HepG2 (cell line): ENCODE results near the gene MIDN. TPM values are rescaled to one million over a fixed set of nuclear protein-coding genes. Genes with fewer than 3 reads are reported as not detected.

Experiments
- DR1 ChIP-seq: sonication (generic); formaldehyde crosslinking; IDR thresholded peaks from 2 replicates; pipeline ENCODE4 v1.8.0; 2021; ENCODE audit warnings: mild to moderate bottlenecking, missing genetic modification reagents, inconsistent platforms
- FOSL2 ChIP-seq: sonication (generic); formaldehyde crosslinking; IDR thresholded peaks from 2 replicates; pipeline ENCODE4 v1.4.0; 2020; ENCODE audit warnings: missing genetic modification reagents
- HMG20B ChIP-seq: conservative IDR thresholded peaks from 2 replicates; pipeline ENCODE4 v1.6.1; 2016; ENCODE audit warnings: missing genetic modification reagents, missing compliant biosample characterization
- KLF15 ChIP-seq: sonication (generic); formaldehyde crosslinking; IDR thresholded peaks from 2 replicates; pipeline ENCODE4 v1.8.1; 2023; ENCODE audit warnings: borderline replicate concordance, mild to moderate bottlenecking, inconsistent platforms, missing genetic modification reagents, mixed read lengths
- MEIS2 ChIP-seq: sonication (generic); formaldehyde crosslinking; IDR thresholded peaks from 2 replicates; pipeline ENCODE4 v1.9.0; 2021; ENCODE audit warnings: mild to moderate bottlenecking, missing genetic modification reagents
- NR2C2 ChIP-seq: sonication (generic); formaldehyde crosslinking; IDR thresholded peaks from 2 replicates; pipeline ENCODE4 v1.4.0; 2020; ENCODE audit warnings: missing genetic modification reagents, mild to moderate bottlenecking, moderate library complexity, borderline replicate concordance
- SALL2 ChIP-seq: sonication (generic); formaldehyde crosslinking; IDR thresholded peaks from 2 replicates; pipeline ENCODE4 v1.8.1; 2023; ENCODE audit warnings: mild to moderate bottlenecking, missing genetic modification reagents, inconsistent platforms
- U2AF1 ChIP-seq: fragments of 200-400 bp; formaldehyde crosslinking; optimal IDR thresholded peaks from 2 replicates; pipeline ENCODE3; 2017; ENCODE audit warnings: mild to moderate bottlenecking, low read depth, low read length
- ZBTB3 ChIP-seq: sonication (generic); formaldehyde crosslinking; IDR thresholded peaks from 2 replicates; pipeline ENCODE4 v1.4.0; 2020; ENCODE audit warnings: low read depth, mild to moderate bottlenecking, moderate library complexity, missing genetic modification reagents, borderline replicate concordance
- ZNF709 ChIP-seq: sonication (generic); formaldehyde crosslinking; IDR thresholded peaks from 2 replicates; pipeline ENCODE4 v1.5.0; 2020; ENCODE audit warnings: mild to moderate bottlenecking, missing genetic modification reagents
- polyA plus RNA-seq, 8 experiments: library from polyadenylated mRNA; depleted of rRNA in 3 of 8; stranded (reverse) in 7 of 8; unstranded in 1 of 8; fragments of >200 nt; fragmentation: Illumina TruSeq in 4 of 8; extraction: Trizol in 4 of 8; gene quantifications; 2 replicates each; pipeline versions ENCODE4 v1.2.1 to v1.2.3, GENCODE V29; 2011 to 2016; ENCODE audit warnings: low read depth in 4 of 8, missing spikeins in 1 of 8, mixed read lengths in 1 of 8; ENCODE audit not compliant: insufficient read depth in 1 of 8
- total RNA-seq, 5 experiments: library from RNA; depleted of rRNA; stranded (reverse); fragments of >200 nt; fragmentation: Illumina TruSeq; extraction: Trizol; gene quantifications; 2 replicates each; pipeline ENCODE4 v1.2.3, GENCODE V29; 2016; ENCODE audit warnings: low read depth in 1 of 5
- TF ChIP-seq, protein P1 (sequence below): fragments of 450-650 bp; IDR thresholded peaks from 2 replicates; pipeline ENCODE4 v1.6.1; 2017; ENCODE audit warnings: mild to moderate bottlenecking
- TF ChIP-seq, protein P2 (sequence below): sonication (generic); formaldehyde crosslinking; IDR thresholded peaks from 2 replicates; pipeline ENCODE4 v1.5.1; 2020; ENCODE audit warnings: missing genetic modification reagents, mild to moderate bottlenecking, borderline replicate concordance
- TF ChIP-seq, protein P3 (sequence below): sonication (generic); formaldehyde crosslinking; IDR thresholded peaks from 2 replicates; pipeline ENCODE4 v1.5.1; 2020; ENCODE audit warnings: mild to moderate bottlenecking, missing genetic modification reagents, moderate library complexity
- TF ChIP-seq, protein P4 (sequence below): IDR thresholded peaks from 2 replicates; pipeline ENCODE4 v1.6.1; 2018; ENCODE audit warnings: missing genetic modification reagents, mild to moderate bottlenecking, missing compliant biosample characterization

MIDN gene
- total and polyA plus RNA-seq, 2 of the 13 experiments (the other 11 are each of a cell fraction or from before 2014, with no cell fraction given): 8.4 to 18.0 TPM

DNA sequence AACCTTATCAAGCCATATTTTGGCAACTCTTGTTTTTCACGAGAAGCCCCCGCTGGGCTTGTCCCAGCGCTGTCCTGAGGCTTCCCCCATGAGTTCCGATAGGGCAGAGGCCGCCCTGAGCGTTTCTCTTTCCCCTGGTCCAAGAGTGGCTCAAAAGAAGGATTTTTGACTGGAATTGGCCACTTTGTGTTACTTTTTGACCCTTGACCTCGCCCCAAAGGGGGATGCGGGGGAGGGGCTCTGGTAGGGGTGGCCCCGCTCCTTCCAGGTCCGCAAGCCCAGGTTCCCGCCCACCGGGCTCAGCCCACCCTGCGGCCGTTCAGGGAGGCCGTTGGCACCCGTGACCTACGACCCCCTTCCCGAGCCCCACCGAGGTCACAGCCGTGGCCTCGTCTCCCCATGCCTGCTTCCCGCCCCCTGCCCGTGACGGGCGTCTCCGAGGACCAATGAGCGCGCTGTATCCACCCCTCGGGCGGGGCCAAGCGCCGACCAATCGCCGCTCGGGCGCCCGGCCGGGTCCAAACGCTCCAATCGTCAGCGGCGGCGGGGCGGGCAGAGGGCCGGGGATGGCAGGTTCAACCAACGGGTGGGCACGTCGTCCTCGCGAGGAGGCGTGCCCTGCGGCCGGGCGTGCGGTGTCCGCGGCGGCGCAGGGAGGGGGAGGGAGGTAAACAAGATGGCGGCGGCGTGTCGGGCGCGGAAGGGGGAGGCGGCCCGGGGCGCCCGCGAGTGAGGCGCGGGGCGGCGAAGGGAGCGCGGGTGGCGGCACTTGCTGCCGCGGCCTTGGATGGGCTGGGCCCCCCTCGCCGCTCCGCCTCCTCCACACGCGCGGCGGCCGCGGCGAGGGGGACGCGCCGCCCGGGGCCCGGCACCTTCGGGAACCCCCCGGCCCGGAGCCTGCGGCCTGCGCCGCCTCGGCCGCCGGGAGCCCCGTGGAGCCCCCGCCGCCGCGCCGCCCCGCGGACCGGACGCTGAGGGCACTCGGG lies 43.0 kb upstream of the MIDN start, which contains the start of gene STK11 (continued):
- TF ChIP-seq, protein P1, sequence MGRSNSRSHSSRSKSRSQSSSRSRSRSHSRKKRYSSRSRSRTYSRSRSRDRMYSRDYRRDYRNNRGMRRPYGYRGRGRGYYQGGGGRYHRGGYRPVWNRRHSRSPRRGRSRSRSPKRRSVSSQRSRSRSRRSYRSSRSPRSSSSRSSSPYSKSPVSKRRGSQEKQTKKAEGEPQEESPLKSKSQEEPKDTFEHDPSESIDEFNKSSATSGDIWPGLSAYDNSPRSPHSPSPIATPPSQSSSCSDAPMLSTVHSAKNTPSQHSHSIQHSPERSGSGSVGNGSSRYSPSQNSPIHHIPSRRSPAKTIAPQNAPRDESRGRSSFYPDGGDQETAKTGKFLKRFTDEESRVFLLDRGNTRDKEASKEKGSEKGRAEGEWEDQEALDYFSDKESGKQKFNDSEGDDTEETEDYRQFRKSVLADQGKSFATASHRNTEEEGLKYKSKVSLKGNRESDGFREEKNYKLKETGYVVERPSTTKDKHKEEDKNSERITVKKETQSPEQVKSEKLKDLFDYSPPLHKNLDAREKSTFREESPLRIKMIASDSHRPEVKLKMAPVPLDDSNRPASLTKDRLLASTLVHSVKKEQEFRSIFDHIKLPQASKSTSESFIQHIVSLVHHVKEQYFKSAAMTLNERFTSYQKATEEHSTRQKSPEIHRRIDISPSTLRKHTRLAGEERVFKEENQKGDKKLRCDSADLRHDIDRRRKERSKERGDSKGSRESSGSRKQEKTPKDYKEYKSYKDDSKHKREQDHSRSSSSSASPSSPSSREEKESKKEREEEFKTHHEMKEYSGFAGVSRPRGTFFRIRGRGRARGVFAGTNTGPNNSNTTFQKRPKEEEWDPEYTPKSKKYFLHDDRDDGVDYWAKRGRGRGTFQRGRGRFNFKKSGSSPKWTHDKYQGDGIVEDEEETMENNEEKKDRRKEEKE: no peak
- no peak for TF ChIP-seq KLF15 (CRISPR knock-in tag)
- TF ChIP-seq, protein P2, sequence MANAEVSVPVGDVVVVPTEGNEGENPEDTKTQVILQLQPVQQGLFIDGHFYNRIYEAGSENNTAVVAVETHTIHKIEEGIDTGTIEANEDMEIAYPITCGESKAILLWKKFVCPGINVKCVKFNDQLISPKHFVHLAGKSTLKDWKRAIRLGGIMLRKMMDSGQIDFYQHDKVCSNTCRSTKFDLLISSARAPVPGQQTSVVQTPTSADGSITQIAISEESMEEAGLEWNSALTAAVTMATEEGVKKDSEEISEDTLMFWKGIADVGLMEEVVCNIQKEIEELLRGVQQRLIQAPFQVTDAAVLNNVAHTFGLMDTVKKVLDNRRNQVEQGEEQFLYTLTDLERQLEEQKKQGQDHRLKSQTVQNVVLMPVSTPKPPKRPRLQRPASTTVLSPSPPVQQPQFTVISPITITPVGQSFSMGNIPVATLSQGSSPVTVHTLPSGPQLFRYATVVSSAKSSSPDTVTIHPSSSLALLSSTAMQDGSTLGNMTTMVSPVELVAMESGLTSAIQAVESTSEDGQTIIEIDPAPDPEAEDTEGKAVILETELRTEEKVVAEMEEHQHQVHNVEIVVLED (CRISPR knock-in tag): peak; percentile 97
- no peak for TF ChIP-seq FOSL2
- TF ChIP-seq HMG20B (CRISPR knock-in tag): 0 out of 2 replicates have a peak, but pooled peaks have one; percentile 30
- no peak for TF ChIP-seq U2AF1
- TF ChIP-seq, protein P3, sequence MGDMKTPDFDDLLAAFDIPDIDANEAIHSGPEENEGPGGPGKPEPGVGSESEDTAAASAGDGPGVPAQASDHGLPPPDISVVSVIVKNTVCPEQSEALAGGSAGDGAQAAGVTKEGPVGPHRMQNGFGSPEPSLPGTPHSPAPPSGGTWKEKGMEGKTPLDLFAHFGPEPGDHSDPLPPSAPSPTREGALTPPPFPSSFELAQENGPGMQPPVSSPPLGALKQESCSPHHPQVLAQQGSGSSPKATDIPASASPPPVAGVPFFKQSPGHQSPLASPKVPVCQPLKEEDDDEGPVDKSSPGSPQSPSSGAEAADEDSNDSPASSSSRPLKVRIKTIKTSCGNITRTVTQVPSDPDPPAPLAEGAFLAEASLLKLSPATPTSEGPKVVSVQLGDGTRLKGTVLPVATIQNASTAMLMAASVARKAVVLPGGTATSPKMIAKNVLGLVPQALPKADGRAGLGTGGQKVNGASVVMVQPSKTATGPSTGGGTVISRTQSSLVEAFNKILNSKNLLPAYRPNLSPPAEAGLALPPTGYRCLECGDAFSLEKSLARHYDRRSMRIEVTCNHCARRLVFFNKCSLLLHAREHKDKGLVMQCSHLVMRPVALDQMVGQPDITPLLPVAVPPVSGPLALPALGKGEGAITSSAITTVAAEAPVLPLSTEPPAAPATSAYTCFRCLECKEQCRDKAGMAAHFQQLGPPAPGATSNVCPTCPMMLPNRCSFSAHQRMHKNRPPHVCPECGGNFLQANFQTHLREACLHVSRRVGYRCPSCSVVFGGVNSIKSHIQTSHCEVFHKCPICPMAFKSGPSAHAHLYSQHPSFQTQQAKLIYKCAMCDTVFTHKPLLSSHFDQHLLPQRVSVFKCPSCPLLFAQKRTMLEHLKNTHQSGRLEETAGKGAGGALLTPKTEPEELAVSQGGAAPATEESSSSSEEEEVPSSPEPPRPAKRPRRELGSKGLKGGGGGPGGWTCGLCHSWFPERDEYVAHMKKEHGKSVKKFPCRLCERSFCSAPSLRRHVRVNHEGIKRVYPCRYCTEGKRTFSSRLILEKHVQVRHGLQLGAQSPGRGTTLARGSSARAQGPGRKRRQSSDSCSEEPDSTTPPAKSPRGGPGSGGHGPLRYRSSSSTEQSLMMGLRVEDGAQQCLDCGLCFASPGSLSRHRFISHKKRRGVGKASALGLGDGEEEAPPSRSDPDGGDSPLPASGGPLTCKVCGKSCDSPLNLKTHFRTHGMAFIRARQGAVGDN (CRISPR knock-in tag): peak; percentile 95
- TF ChIP-seq MEIS2 (CRISPR knock-in tag): peak; percentile 65
- 0 out of 2 replicates have a peak, but pooled peaks have one; percentile 20 for TF ChIP-seq ZNF709 (CRISPR knock-in tag)
- peak; percentile 77 for TF ChIP-seq SALL2
- 0 out of 2 replicates have a peak, but pooled peaks have one; percentile 24 for TF ChIP-seq DR1 (CRISPR knock-in tag)
- TF ChIP-seq ZBTB3 (CRISPR knock-in tag): no peak; the same call in 1 of the 2 replicates
- peak; percentile 98 for TF ChIP-seq NR2C2 (CRISPR knock-in tag)
- TF ChIP-seq, protein P4, sequence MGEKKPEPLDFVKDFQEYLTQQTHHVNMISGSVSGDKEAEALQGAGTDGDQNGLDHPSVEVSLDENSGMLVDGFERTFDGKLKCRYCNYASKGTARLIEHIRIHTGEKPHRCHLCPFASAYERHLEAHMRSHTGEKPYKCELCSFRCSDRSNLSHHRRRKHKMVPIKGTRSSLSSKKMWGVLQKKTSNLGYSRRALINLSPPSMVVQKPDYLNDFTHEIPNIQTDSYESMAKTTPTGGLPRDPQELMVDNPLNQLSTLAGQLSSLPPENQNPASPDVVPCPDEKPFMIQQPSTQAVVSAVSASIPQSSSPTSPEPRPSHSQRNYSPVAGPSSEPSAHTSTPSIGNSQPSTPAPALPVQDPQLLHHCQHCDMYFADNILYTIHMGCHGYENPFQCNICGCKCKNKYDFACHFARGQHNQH: peak; percentile 49
